Small intestine (tissue), 7 donors: ENCODE data around the gene NUDT3. TPM values are rescaled to one million over a fixed set of nuclear protein-coding genes. Genes with fewer than 3 reads are reported as not detected.

Experiments
- DNase-seq, 2 donors: peaks; one replicate each; pipeline versions ENCODE4 v3.0.0 to v3.0.0-alpha.2; 2013
- FAIRE-seq: peaks from 2 replicates; lab custom pipeline; 2012; peaks lifted over from hg19 to GRCh38; lab: Jason Lieb, UNC
- H3K27ac ChIP-seq, 3 donors: one replicate each; pipeline ENCODE4 v1.5.1; 2013; ENCODE audit warnings: low read length in 2 of 3, mild to moderate bottlenecking in 2 of 3, control low read depth in 1 of 3, inconsistent platforms in 1 of 3, low read depth in 1 of 3, moderate library complexity in 1 of 3
- H3K27me3 ChIP-seq, 3 donors: one replicate each; pipeline ENCODE4 v1.6.1; 2013; ENCODE audit warnings: low read length in 3 of 3, inconsistent platforms in 1 of 3; ENCODE audit not compliant: control insufficient read depth in 3 of 3, insufficient read depth in 3 of 3
- H3K36me3 ChIP-seq, 3 donors: one replicate each; pipeline ENCODE4 v1.6.1; 2013; ENCODE audit warnings: low read length in 3 of 3, inconsistent platforms in 1 of 3, low read depth in 1 of 3, mild to moderate bottlenecking in 1 of 3, moderate library complexity in 1 of 3; ENCODE audit not compliant: control insufficient read depth in 3 of 3, insufficient read depth in 2 of 3
- H3K4me1 ChIP-seq, 3 donors: one replicate each; pipeline ENCODE4 v1.6.1; 2013; ENCODE audit warnings: low read length in 2 of 3, inconsistent platforms in 1 of 3, low read depth in 1 of 3, mild to moderate bottlenecking in 1 of 3, moderate library complexity in 1 of 3; ENCODE audit not compliant: control insufficient read depth in 3 of 3, insufficient read depth in 2 of 3
- H3K4me3 ChIP-seq, 3 donors: one replicate each; pipeline ENCODE4 v1.5.1; 2013; ENCODE audit warnings: low read length in 3 of 3, control low read depth in 1 of 3, inconsistent platforms in 1 of 3, low read depth in 1 of 3, mild to moderate bottlenecking in 1 of 3, moderate library complexity in 1 of 3
- H3K9me3 ChIP-seq, 2 donors: one replicate each; pipeline ENCODE4 v1.6.1; 2013; ENCODE audit warnings: low read depth in 1 of 2, low read length in 1 of 2; ENCODE audit not compliant: control insufficient read depth in 2 of 2, insufficient read depth in 1 of 2
- WGBS, 3 donors: extraction: QIAGEN DNeasy Blood & Tissue Kit; methylation state at CpG; one replicate each; pipeline ENCODE4 v1.1.7; 2013; 5-methylcytosine and 5-hydroxymethylcytosine counted together
- polyA plus RNA-seq, 4 donors: library from polyadenylated mRNA; stranded (reverse) in 3 of 4; unstranded in 1 of 4; fragments of 200-250 nt in 3 of 4; fragments of 120-200 nt in 1 of 4; gene quantifications; one replicate each; pipeline versions ENCODE4 v1.2.1 to v1.2.3, GENCODE V29; 2013
- donor health status: healthy with polysubstance abuse.
- donor health status: control.
- donor health status: control.
- donor health status: Bipolar disorder and iron deficiency.
- donor health status: healthy.

Gene NUDT3
- polyA plus RNA-seq, 4 donors, result 6.5 to 13.4 (median 9.2) TPM

GRCh38 chr6:34350934-34351217, 41.6 kb downstream of the NUDT3 start:
- FAIRE-seq (no peak), DNase-seq (no peak)
- Histone ChIP-seq H3K27me3 (no peaks in the 10 kb centered on the region), H3K36me3 (peaks cover 0 to 2% (median 0%) of the 10 kb centered on the region in 3 donors), H3K27ac (no peak overlapping the region), H3K4me3 (no peak overlapping the region), H3K9me3 (no peaks in the 10 kb centered on the region), H3K4me1 (peaks cover 0 to 5% (median 0%) of the 10 kb centered on the region in 3 donors)
- 82 to 89% (median 86%) methylated on average over 7 of the region's 7 CpGs for WGBS, 3 donors

- FAIRE-seq (no peak), DNase-seq (no peak)
- Histone ChIP-seq H3K4me1 (peaks cover 0 to 5% (median 0%) of the 10 kb centered on the region in 3 donors), H3K27me3 (no peaks in the 10 kb centered on the region), H3K36me3 (peaks cover 0 to 2% (median 0%) of the 10 kb centered on the region in 3 donors), H3K4me3 (no peak overlapping the region), H3K9me3 (no peaks in the 10 kb centered on the region), H3K27ac (no peak overlapping the region)
- WGBS, 3 donors, result 37 to 40% (median 38%) methylated on average over 1 of the region's 1 CpG
Observed at GRCh38 chr6:34350137-34350933, 42.1 kb downstream of the NUDT3 start.

GRCh38 chr6:34349211-34349610, 43.3 kb downstream of the NUDT3 start:
- WGBS, 3 donors, result 95 to 98% (median 95%) methylated on average over 4 of the region's 4 CpGs
- Histone ChIP-seq H3K27me3 (no peaks in the 10 kb centered on the region), H3K4me3 (no peak overlapping the region), H3K27ac (no peak overlapping the region), H3K4me1 (peaks cover 0 to 5% (median 0%) of the 10 kb centered on the region in 3 donors), H3K9me3 (no peaks in the 10 kb centered on the region), H3K36me3 (peaks cover 0 to 2% (median 0%) of the 10 kb centered on the region in 3 donors)
- FAIRE-seq (no peak), DNase-seq (no peak)

GRCh38 chr6:34347303-34347702, 45.2 kb downstream of the NUDT3 start:
- Histone ChIP-seq H3K9me3 (no peaks in the 10 kb centered on the region), H3K36me3 (peaks cover 0 to 2% (median 0%) of the 10 kb centered on the region in 3 donors), H3K27me3 (no peaks in the 10 kb centered on the region), H3K4me3 (no peak overlapping the region), H3K27ac (no peak overlapping the region), H3K4me1 (peaks cover 0 to 5% (median 0%) of the 10 kb centered on the region in 3 donors)
- FAIRE-seq (no peak), DNase-seq (no peak)
- 81 to 89% (median 81%) methylated on average over 1 of the region's 1 CpG for WGBS, 3 donors

GRCh38 chr6:34346175-34347119, 46.0 kb downstream of the NUDT3 start:
- no peak for FAIRE-seq
- WGBS, 3 donors, result 75 to 81% (median 77%) methylated on average over 9 of the region's 9 CpGs
- no peak overlapping the region for H3K27ac ChIP-seq

GRCh38 chr6:34343806-34344205, 48.7 kb downstream of the NUDT3 start:
- FAIRE-seq (no peak), DNase-seq (no peak)
- no peaks in the 10 kb centered on the region for H3K9me3 ChIP-seq
- peaks cover 0 to 20% (median 4%) of the 10 kb centered on the region in 3 donors for H3K4me1 ChIP-seq
- peaks cover 0 to 3% (median 3%) of the 10 kb centered on the region in 3 donors for H3K36me3 ChIP-seq
- H3K27ac ChIP-seq, result no peak overlapping the region
- no peak overlapping the region for H3K4me3 ChIP-seq
- H3K27me3 ChIP-seq, result no peaks in the 10 kb centered on the region

More at GRCh38 chr6:34346175-34347119, 46.0 kb downstream of the NUDT3 start:
- DNase-seq, result no peak
- H3K4me1 ChIP-seq, result peaks cover 0 to 5% (median 0%) of the 10 kb centered on the region in 3 donors
- H3K4me3 ChIP-seq, result no peak overlapping the region
- H3K36me3 ChIP-seq, result peaks cover 0 to 3% (median 0%) of the 10 kb centered on the region in 3 donors
- no peaks in the 10 kb centered on the region for H3K27me3 ChIP-seq
- H3K9me3 ChIP-seq, result no peaks in the 10 kb centered on the region

GRCh38 chr6:34342247-34342646, 50.2 kb downstream of the NUDT3 start:
- Histone ChIP-seq H3K9me3 (no peaks in the 10 kb centered on the region), H3K27me3 (no peaks in the 10 kb centered on the region), H3K4me1 (peaks cover 0 to 20% (median 13%) of the 10 kb centered on the region in 3 donors), H3K36me3 (peaks cover 0 to 3% (median 3%) of the 10 kb centered on the region in 3 donors), H3K4me3 (no peak overlapping the region), H3K27ac (no peak overlapping the region)
- no peak for DNase-seq
- no peak for FAIRE-seq

- Histone ChIP-seq H3K9me3 (no peaks in the 10 kb centered on the region), H3K27ac (peak overlapping the region in 1 of 3 donors; percentile 71), H3K4me3 (no peak overlapping the region), H3K27me3 (no peaks in the 10 kb centered on the region), H3K4me1 (peaks cover 0 to 20% (median 13%) of the 10 kb centered on the region in 3 donors), H3K36me3 (peaks cover 0 to 3% (median 3%) of the 10 kb centered on the region in 3 donors)
- FAIRE-seq (no peak), DNase-seq (no peak)
- 82 to 86% (median 86%) methylated on average over 8 of the region's 8 CpGs for WGBS, 3 donors
Observed at GRCh38 chr6:34341481-34341971, 50.9 kb downstream of the NUDT3 start.
